GM21529 (cell line): ENCODE data around the gene USP1.
A peak's percentile ranks its signal among the peaks of the same experiment; 100 is the strongest.

Experiments
- ATAC-seq: cut with Tn5 transposase; IDR thresholded peaks from one replicate; pipeline ENCODE4 v1.9.1; 2021; ENCODE audit not compliant: unreplicated experiment

The USP1 gene

GRCh38 chr1:62436466-62437272 is at the start of gene USP1:
Gene USP1 (plus strand): TSS chr1:62437049. CDS start chr1:62439868, 2,819 bp downstream.
- peak; percentile 70 for ATAC-seq

- ATAC-seq = no peak
Observed at GRCh38 chr1:62389531-62389930, 47.3 kb upstream of the USP1 start.

GRCh38 chr1:62390071-62390470 is 46.8 kb upstream of the USP1 start:
- ATAC-seq = no peak

- ATAC-seq = peak; percentile 68
Observed at GRCh38 chr1:62391369-62391971, 45.4 kb upstream of the USP1 start.

GRCh38 chr1:62392951-62393350 is 43.9 kb upstream of the USP1 start:
- no peak for ATAC-seq

GRCh38 chr1:62394646-62395045 is 42.2 kb upstream of the USP1 start:
- no peak for ATAC-seq

- ATAC-seq = no peak
Observed at GRCh38 chr1:62395291-62395690, 41.6 kb upstream of the USP1 start.

- ATAC-seq = no peak
Observed at GRCh38 chr1:62396871-62397270, 40.0 kb upstream of the USP1 start.

GRCh38 chr1:62397301-62397700 is 39.5 kb upstream of the USP1 start:
- ATAC-seq = no peak

GRCh38 chr1:62398377-62398776 is 38.5 kb upstream of the USP1 start:
- no peak for ATAC-seq

GRCh38 chr1:62401034-62401760 is 35.7 kb upstream of the USP1 start:
- ATAC-seq = no peak

- no peak for ATAC-seq
Observed at GRCh38 chr1:62405247-62405646, 31.6 kb upstream of the USP1 start.

GRCh38 chr1:62406576-62406975 is 30.3 kb upstream of the USP1 start:
- ATAC-seq = no peak

GRCh38 chr1:62407398-62408009 is 29.3 kb upstream of the USP1 start:
- ATAC-seq = no peak

- no peak for ATAC-seq
Observed at GRCh38 chr1:62415687-62416086, 21.2 kb upstream of the USP1 start.

GRCh38 chr1:62417351-62417999 is 19.4 kb upstream of the USP1 start:
- no peak for ATAC-seq

- no peak for ATAC-seq
Observed at GRCh38 chr1:62420214-62420613, 16.6 kb upstream of the USP1 start.

- no peak for ATAC-seq
Observed at GRCh38 chr1:62423580-62424242, 13.1 kb upstream of the USP1 start.

- ATAC-seq = no peak
Observed at GRCh38 chr1:62424411-62424810, 12.4 kb upstream of the USP1 start.

GRCh38 chr1:62425041-62425440 is 11.8 kb upstream of the USP1 start:
- ATAC-seq = no peak
